H9 (cell line): Measurements from ENCODE around the gene RGSL1. TPM values are rescaled to one million over a fixed set of nuclear protein-coding genes. Genes with fewer than 3 reads are reported as not detected.

Experiments
- DNase-seq: peaks from one replicate; pipeline ENCODE4 v3.0.0-alpha.2; 2017
- H2AFZ ChIP-seq: one replicate; pipeline ENCODE4 v1.6.1; 2013; ENCODE audit warnings: mild to moderate bottlenecking, low read length, control low read depth, moderate library complexity
- H2AK5ac ChIP-seq: 2 replicates; pipeline ENCODE4 v1.6.1; 2013; ENCODE audit warnings: low read length, control low read depth, mixed read lengths; ENCODE audit not compliant: insufficient read length
- H2BK120ac ChIP-seq: one replicate; pipeline ENCODE4 v1.6.1; 2013; ENCODE audit warnings: low read depth, mild to moderate bottlenecking, low read length, control low read depth, inconsistent platforms; ENCODE audit not compliant: poor library complexity, severe bottlenecking
- H2BK12ac ChIP-seq: 2 replicates; pipeline ENCODE4 v1.6.1; 2013; ENCODE audit warnings: low read length, control low read depth, mixed read lengths, low read depth; ENCODE audit not compliant: insufficient read length
- H2BK15ac ChIP-seq: 2 replicates; pipeline ENCODE4 v1.6.1; 2013; ENCODE audit warnings: low read depth, low read length, control low read depth
- H2BK20ac ChIP-seq: one replicate; pipeline ENCODE4 v1.6.1; 2013; ENCODE audit warnings: low read depth, mild to moderate bottlenecking, low read length, control low read depth, inconsistent platforms; ENCODE audit not compliant: poor library complexity, severe bottlenecking
- H2BK5ac ChIP-seq: 2 replicates; pipeline ENCODE4 v1.6.1; 2013; ENCODE audit warnings: low read length, control low read depth, mixed read lengths; ENCODE audit not compliant: insufficient read length
- H3K14ac ChIP-seq: 2 replicates; pipeline ENCODE4 v1.6.1; 2013; ENCODE audit warnings: low read length, control low read depth; ENCODE audit not compliant: insufficient read depth
- H3K18ac ChIP-seq: 2 replicates; pipeline ENCODE4 v1.6.1; 2013; ENCODE audit warnings: low read depth, mild to moderate bottlenecking, mixed read lengths, low read length, control low read depth; ENCODE audit not compliant: insufficient read length
- H3K23ac ChIP-seq: 2 replicates; pipeline ENCODE4 v1.6.1; 2013; ENCODE audit warnings: low read length, control low read depth, mixed read lengths, low read depth; ENCODE audit not compliant: insufficient read length
- H3K23me2 ChIP-seq: 2 replicates; pipeline ENCODE4 v1.6.1; 2013; ENCODE audit warnings: low read depth, mild to moderate bottlenecking, mixed read lengths, low read length, control low read depth; ENCODE audit not compliant: insufficient read length, poor library complexity, severe bottlenecking
- H3K27ac ChIP-seq: 2 replicates; pipeline ENCODE4 v1.5.1; 2013; ENCODE audit warnings: low read length, control low read depth, mixed read lengths, low read depth; ENCODE audit not compliant: insufficient read length
- H3K27me3 ChIP-seq: 2 replicates; pipeline ENCODE4 v1.6.1; 2013; ENCODE audit warnings: low read length, control low read depth, inconsistent platforms; ENCODE audit not compliant: insufficient read depth
- H3K4ac ChIP-seq: 2 replicates; pipeline ENCODE4 v1.6.1; 2013; ENCODE audit warnings: low read depth, mild to moderate bottlenecking, control low read depth, inconsistent platforms, low read length, moderate library complexity
- H3K4me1 ChIP-seq: 2 replicates; pipeline ENCODE4 v1.6.1; 2013; ENCODE audit warnings: low read length, control low read depth, inconsistent platforms; ENCODE audit not compliant: insufficient read depth
- H3K4me2 ChIP-seq: 2 replicates; pipeline ENCODE4 v1.6.1; 2013; ENCODE audit warnings: low read length, control low read depth, mixed read lengths; ENCODE audit not compliant: insufficient read length, insufficient read depth
- H3K56ac ChIP-seq: 2 replicates; pipeline ENCODE4 v1.6.1; 2013; ENCODE audit warnings: low read depth, mild to moderate bottlenecking, mixed read lengths, low read length, control low read depth; ENCODE audit not compliant: insufficient read length
- H3K79me1 ChIP-seq: 2 replicates; pipeline ENCODE4 v1.6.1; 2013; ENCODE audit warnings: low read depth, mild to moderate bottlenecking, moderate library complexity, low read length, control low read depth, inconsistent platforms; ENCODE audit not compliant: insufficient read depth, poor library complexity, severe bottlenecking
- H3K79me2 ChIP-seq: 2 replicates; pipeline ENCODE4 v1.6.1; 2013; ENCODE audit warnings: low read length, control low read depth, inconsistent platforms; ENCODE audit not compliant: insufficient read depth
- H3K9ac ChIP-seq: 2 replicates; pipeline ENCODE4 v1.6.1; 2013; ENCODE audit warnings: low read length, control low read depth, mixed read lengths; ENCODE audit not compliant: insufficient read length; ENCODE audit errors: extremely low read depth
- H3K9me3 ChIP-seq: one replicate; pipeline ENCODE4 v1.6.1; 2013; ENCODE audit warnings: low read depth, low read length, inconsistent platforms; ENCODE audit not compliant: control insufficient read depth
- H3T11ph ChIP-seq: one replicate; pipeline ENCODE4 v1.6.1; 2013; ENCODE audit warnings: mild to moderate bottlenecking, low read length, control low read depth, inconsistent platforms
- H4K20me1 ChIP-seq: one replicate; pipeline ENCODE4 v1.6.1; 2013; ENCODE audit not compliant: control insufficient read depth, insufficient read length, insufficient read depth
- H4K5ac ChIP-seq: 2 replicates; pipeline ENCODE4 v1.6.1; 2013; ENCODE audit warnings: low read depth, mild to moderate bottlenecking, mixed read lengths, low read length, control low read depth; ENCODE audit not compliant: insufficient read length
- H4K8ac ChIP-seq: replicated peaks from 2 replicates; pipeline ENCODE4 v1.6.1; 2013; ENCODE audit warnings: low read length, control low read depth, mixed read lengths, low read depth; ENCODE audit not compliant: insufficient read length
- H4K91ac ChIP-seq: 2 replicates; pipeline ENCODE4 v1.6.1; 2013; ENCODE audit warnings: low read depth, mild to moderate bottlenecking, moderate library complexity, mixed read lengths, low read length, control low read depth; ENCODE audit not compliant: insufficient read length
- H3K27ac Mint-ChIP-seq, 3 experiments: 2 replicates in 2 of 3; 3 replicates in 1 of 3; pipeline ENCODE4 v1.8.0; 2020 to 2021; ENCODE audit warnings: mixed read lengths in 3 of 3, mild to moderate bottlenecking in 1 of 3, moderate library complexity in 1 of 3
- H3K27me3 Mint-ChIP-seq: 2 replicates; pipeline ENCODE4 v1.8.0; 2021; ENCODE audit warnings: low read depth, mild to moderate bottlenecking, moderate library complexity, mixed read lengths
- H3K36me3 Mint-ChIP-seq, 3 experiments: 2 replicates in 2 of 3; 3 replicates in 1 of 3; pipeline ENCODE4 v1.8.0; 2020 to 2021; ENCODE audit warnings: low read depth in 3 of 3, mixed read lengths in 3 of 3; ENCODE audit not compliant: insufficient read depth in 1 of 3
- H3K4me1 Mint-ChIP-seq, 2 experiments: 2 replicates each; pipeline ENCODE4 v1.8.0; 2020; ENCODE audit warnings: mixed read lengths in 2 of 2
- H3K4me3 Mint-ChIP-seq, 2 experiments: 2 replicates in 1 of 2; 3 replicates in 1 of 2; pipeline ENCODE4 v1.8.0; 2020 to 2021; ENCODE audit warnings: mild to moderate bottlenecking in 2 of 2, mixed read lengths in 2 of 2, moderate library complexity in 1 of 2
- H3K9me3 Mint-ChIP-seq, 2 experiments: 2 replicates in 1 of 2; 3 replicates in 1 of 2; pipeline ENCODE4 v1.8.0; 2020; ENCODE audit warnings: mild to moderate bottlenecking in 2 of 2, mixed read lengths in 2 of 2, moderate library complexity in 1 of 2
- CTCF ChIP-seq: fragments of 200-600 bp; sonication (generic); conservative IDR thresholded peaks from 3 replicates; pipeline ENCODE4 v1.8.0; 2021; ENCODE audit warnings: antibody characterized with exemption, mild to moderate bottlenecking
- WGBS: extraction: QIAGEN DNeasy Blood & Tissue Kit; methylation state at CpG from one replicate; pipeline ENCODE4 v1.1.7; 2013; ENCODE audit warnings: missing lambda C conversion rate, low lambda C conversion rate, mixed read lengths; ENCODE audit not compliant: insufficient read length; ENCODE audit errors: extremely low coverage; 5-methylcytosine and 5-hydroxymethylcytosine counted together
- total RNA-seq: library from RNA; stranded (reverse); gene quantifications from 2 replicates; pipeline ENCODE4 v1.2.1, GENCODE V29; 2021

Gene RGSL1
- total RNA-seq, 1 experiment from 2014 or later = not detected

DNA sequence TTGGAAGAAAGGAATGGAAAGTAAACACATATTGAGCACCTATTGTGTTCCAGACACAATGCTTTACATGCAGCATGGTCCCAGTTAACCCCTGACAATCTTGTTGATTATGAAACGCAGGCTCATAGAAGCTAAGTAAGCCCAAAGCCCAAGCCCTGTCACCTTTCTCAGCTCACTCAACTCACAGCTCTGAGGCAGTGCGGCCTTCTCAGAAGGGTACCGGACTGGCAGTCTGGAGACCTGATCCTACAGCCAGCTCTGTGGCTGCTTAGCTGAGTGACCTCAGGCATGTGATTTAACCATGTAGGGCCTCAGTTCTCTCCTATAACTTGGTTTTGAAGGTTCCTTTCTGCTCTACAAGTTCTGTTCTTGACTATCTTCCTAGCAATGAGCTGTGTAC is 139.6 kb downstream of the RGSL1 start:
- no peaks in the 10 kb centered on the region; a peak in 2 of 7 replicates for H3K36me3 Mint-ChIP-seq
- no peak overlapping the region for H4K91ac ChIP-seq

More for the DNA sequence above, 139.6 kb downstream of the RGSL1 start:
- no peak overlapping the region for H4K8ac ChIP-seq
- H2BK20ac ChIP-seq = no peak overlapping the region
- H2BK15ac ChIP-seq = no peak overlapping the region
- H2BK12ac ChIP-seq = no peak overlapping the region
- no peaks in the 10 kb centered on the region for H3K9me3 ChIP-seq
- Mint-ChIP-seq H3K4me1 (peaks cover 13 to 15% of the 10 kb centered on the region in 2 experiments), H3K4me3 (peak overlapping the region in 1 of 2 experiments; percentile 71; a peak in 2 of 5 replicates), H3K9me3 (peaks cover 2 to 5% of the 10 kb centered on the region in 2 experiments; a peak in 1 of 5 replicates), H3K27me3 (peaks cover 4% of the 10 kb centered on the region; the same call in 1 of the 2 replicates), H3K27ac (no peak overlapping the region)
- H3K23ac ChIP-seq = no peak overlapping the region
- peak overlapping the region; percentile 61 for H3K4me2 ChIP-seq
- no CpG with 5 or more reads among the region's 3 CpGs for WGBS
- H2AK5ac ChIP-seq = no peak overlapping the region
- H3T11ph ChIP-seq = no peak overlapping the region
- no peak overlapping the region for H3K27ac ChIP-seq
- no peak overlapping the region for H3K56ac ChIP-seq
- no peak overlapping the region for H2BK120ac ChIP-seq
- no peaks in the 10 kb centered on the region for H3K79me2 ChIP-seq
- no peak overlapping the region for H2BK5ac ChIP-seq
- H3K4ac ChIP-seq = no peak overlapping the region
- no peak overlapping the region for H3K18ac ChIP-seq
- H3K23me2 ChIP-seq = peaks cover 4% of the 10 kb centered on the region
- no peaks in the 10 kb centered on the region; the same call in 1 of the 2 replicates for H3K4me1 ChIP-seq
- H4K5ac ChIP-seq = no peak overlapping the region
- H3K9ac ChIP-seq = no peak overlapping the region
- H3K14ac ChIP-seq = no peak overlapping the region
- H2AFZ ChIP-seq = no peak overlapping the region
- H3K27me3 ChIP-seq = no peaks in the 10 kb centered on the region
- TF ChIP-seq CTCF = no peak
- H3K79me1 ChIP-seq = no peaks in the 10 kb centered on the region
- peaks cover 2% of the 10 kb centered on the region for H4K20me1 ChIP-seq
- DNase-seq = no peak
